DMS53 treated with DMSO at 0.1 percent for 48 hours (cell line): ENCODE measurements around the gene PSMB2.
"Not testable (repeated sequence)": the region's sequence is repeated elsewhere in the genome, so short reads cannot be mapped to it uniquely, and the experiment has no call there.

Experiments
- DNase-seq: peaks from one replicate; lab custom pipeline; 2025; ENCODE audit not compliant: unreplicated experiment; lab: John Stamatoyannopoulos, UW

PSMB2 gene

DNA sequence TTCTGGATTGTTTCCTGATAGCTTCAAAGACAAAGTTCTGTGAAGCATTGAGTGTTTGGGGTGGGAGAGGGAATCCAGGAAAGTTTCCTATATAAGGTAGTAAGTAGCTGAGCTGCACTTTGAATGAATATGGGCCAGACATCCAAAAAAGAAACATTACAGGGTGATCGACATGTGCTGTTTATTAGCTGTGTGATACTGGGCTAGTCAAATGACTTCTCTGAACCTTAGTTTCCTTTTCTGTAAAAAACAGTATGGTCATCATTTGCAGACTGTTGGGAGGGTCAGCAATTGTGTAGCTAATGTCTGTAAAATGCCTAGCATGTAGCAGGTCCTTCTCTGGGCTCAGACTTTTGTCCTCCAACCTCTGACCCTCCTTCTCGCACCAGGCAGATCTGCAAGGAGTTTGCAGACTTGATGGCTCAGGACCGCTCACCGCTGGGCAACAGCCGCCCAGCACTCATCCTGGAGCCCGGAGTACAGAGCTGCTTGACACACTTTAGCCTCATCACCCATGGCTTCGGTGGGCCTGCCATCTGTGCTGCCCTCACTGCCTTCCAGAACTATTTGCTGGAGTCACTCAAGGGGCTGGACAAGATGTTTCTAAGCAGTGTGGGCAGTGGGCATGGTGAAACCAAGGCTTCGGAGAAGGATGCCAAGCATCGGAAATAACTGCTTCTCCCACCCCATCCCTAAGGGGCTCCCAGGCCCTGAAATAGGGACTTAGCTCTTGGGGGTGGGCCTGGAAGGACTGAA, 47.1 kb downstream of the PSMB2 start:
- no peak for DNase-seq

DNA sequence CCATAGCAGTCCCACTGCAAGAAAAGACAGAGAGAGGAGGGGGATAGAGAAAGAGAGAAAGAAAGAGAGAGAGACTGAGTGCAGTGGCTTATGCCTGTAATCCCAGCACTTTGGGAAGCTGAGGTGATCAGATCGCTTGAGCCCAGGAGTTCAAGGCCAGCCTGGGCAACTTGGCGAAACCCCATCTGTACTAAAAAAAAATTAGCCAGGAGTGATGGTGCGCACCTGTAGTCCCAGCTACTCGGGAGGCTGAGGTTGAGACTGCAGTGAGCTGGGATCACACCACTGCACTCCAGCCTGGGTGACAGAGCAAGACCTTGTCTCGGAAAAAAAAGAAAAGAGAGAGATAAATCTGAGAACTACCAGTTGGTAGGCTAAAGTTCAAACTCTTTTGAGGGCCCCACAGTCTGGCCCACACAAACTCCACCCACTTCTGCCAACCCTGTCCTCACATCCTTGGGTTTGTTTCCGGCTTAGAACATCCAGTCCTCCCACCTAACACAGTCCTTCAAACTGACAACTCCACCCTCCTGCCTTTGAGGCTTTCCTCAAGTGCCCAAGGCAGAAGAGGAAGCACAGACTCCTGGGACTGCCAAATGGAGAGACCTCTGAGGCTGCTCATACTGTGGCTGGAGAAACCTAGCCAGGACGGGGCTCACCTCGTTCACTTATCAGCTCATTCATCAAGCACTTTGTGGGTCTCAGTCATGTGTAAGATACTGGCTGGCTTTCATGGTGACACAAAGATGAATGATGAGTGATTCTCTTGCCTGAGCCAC, 48.1 kb downstream of the PSMB2 start:
- DNase-seq: no peak

DNA sequence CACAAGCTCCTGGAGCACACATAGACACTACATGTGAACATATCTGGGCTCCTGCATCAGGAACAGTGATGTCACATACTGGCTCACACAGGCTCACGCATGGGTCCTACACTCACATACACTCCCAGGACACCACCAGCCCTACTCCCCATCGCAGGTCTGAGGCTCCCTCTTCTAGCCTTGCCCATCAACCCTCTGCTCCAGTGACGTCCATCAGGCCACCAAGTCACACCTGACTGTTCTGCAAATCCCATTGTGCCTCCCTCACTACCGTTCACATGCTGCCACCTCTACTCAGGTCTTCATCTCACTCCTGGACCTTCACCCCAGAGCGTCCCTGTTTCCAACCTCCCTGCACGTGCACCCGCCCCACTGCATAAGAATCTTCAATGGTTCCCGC, 50.1 kb downstream of the PSMB2 start:
- DNase-seq: no peak

DNA sequence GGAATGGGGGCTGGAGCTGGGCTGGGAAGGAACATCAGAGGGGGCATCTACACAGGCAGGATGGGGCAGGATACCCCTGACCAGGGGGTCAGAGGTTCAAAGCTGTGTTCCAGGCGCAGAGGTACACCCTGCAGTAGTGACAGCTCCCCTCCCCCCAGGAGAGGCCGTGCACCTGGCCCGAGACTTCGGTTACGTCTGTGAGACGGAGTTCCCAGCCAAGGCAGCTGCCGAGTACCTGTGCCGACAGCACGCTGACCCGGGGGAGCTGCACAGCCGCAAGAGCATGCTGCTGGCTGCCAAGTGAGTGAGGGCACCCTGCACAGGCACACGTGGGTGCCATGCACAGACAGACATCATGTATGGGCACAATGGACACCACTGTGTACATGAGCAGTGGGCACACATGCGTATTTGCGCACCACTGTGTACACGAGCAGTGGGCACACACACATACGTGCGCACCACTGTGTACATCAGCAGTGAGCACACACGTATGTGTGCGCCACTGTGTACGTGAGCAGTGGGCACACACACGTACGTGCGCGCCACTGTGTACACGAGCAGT, 50.8 kb downstream of the PSMB2 start:
- no peak for DNase-seq

DNA sequence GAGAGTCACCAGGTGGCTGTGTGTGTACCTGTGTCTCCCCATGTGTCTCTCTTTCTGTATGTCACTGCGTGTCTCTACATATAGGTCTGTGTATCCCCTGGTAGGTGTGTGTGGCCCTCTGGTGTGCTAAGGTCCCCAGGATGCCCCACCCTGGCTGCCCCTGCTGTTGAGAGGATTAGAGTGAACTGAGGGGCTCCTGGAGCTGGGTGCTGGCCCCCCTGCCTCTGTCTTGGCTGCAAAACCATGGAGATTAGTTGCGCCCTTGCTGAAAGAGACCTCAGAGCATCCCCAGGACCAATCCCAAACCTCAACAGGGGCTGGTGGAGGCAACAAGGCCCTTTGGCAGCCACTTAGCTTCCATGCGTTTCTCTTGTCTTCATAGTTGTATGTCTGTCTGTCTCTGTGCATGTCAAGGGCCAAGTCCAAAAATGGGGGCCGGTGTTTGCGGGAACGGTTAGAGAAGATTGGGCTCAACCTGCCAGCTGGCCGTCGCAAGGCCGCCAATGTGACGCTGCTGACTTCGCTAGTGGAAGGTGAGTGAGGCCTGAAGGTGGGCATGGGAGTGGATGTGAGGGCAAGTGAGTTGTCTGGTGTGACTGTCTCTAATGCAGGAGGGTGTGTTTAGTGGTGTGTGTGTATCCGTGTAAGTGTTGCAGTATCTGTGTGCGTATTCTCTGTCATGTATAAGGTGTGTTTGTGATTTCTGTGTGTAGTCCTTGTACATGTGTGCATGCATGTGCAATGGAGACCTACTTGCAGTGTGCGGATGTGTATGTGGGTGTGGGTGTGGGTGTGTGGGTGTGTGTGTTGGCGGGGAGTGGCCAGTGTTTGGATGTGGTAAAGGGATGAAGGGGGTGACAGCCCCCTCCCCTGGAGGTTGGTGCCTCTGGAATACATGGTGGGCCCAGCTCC, 51.6 kb downstream of the PSMB2 start:
- no peak for DNase-seq

DNA sequence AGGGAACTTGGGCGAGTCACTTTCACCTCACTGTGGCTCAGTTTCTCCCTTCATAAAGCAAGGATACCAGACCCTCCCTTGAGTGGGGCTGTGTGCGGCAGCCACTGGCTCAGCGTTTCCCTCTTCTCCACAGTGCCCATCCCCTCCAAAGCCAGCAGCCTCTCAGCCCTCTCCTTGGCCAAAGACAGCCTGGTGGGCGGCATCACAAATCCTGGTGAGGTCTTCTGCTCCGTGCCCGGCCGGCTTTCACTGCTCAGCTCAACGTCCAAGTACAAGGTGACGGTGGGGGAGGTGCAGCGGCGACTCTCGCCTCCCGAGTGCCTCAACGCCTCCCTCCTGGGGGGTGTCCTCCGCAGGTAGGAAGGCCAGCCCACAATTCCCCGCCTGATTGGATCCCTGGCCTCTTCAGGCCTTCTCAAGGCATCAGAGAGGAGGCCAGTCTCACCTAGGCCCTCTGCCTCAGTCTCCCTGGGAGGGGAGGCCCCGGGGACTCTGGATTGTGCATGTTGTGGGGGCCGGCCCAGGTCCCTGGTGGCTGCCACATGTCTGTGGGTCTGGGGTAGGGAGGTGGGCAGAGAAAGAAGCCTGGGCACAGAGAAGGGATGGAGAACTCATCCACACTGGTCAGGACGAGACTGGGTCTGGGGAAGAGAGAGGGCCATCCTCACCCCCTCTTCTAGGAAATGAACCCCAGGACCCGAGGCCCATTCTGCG, 53.0 kb downstream of the PSMB2 start:
- DNase-seq: no peak

DNA sequence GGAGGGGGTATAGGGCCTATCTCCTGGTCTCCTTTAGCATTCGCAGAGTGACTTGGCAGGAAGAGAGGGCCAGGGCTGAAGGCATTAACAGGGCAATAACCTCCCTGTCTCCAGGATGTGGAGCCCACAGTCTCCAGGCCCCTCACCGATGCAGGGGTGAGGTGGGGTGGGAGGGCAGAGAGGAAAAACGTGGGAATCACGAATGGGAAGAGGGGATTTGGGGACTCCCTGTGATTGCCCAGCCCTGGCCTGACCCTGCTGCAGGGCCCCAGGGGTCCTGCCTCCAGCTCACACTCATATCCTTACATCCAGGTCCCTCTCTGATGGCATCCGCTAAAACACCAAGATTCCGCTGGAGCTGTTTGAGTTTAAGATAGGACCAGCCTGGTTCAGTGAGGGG, 53.6 kb downstream of the PSMB2 start:
- no peak for DNase-seq

DNA sequence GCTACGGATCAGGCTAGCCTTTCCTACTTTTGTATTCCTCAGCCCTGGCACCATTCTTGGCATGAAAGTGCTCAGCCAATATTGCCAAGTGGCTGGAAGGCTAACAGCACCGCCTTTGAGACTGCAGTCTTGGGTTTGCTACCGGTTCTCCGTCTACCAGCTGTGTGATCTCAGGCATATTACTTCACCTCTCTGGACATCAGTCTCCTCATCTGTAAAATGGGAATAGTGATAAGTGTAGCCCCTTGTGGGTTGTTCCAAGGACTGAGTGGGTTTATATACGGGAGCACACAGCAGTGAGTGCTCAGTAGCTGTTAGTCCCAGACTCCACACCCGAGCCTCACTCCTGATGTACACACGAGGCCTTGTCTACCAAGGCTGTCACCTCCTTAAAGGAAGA, 54.5 kb downstream of the PSMB2 start:
- no peak for DNase-seq

DNA sequence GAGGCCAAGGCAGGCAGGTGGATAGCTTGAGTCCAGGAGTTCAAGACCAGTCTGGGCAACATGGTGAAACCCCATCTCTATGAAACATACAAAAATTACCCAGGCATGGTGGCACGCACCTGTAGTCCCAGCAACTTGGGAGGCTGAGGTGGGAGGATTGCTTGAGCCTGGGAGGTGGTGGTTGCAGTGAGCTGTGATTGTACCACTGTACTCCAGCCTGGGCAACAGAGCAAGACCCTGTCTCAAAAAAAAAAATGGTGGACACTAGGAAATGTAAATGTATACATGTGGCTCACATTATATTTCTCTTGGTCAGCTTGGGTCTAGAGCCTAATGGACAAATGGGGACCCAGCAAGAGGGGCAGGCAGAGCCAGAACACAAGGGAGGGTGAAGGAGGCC, 55.5 kb downstream of the PSMB2 start:
- DNase-seq: not testable (repeated sequence)

DNA sequence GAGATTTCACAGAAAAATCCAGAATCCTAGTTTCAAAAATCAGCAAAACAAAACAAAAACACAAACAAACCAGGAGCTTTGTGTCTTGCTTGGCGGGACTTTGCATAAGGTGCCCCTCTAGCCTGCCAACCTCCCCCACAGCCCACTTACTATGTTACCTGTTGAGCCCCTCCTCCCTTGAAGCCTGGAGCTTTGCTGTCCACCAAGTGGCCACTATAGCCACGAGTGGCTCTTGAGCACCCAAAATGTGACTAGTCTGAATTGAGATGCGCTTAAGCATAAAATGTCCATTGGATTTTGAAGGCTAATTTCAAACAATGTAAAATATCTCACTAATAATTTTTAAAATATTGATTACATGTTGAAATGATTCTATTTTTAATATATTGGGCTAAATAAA, 56.0 kb downstream of the PSMB2 start:
- DNase-seq: no peak

DNA sequence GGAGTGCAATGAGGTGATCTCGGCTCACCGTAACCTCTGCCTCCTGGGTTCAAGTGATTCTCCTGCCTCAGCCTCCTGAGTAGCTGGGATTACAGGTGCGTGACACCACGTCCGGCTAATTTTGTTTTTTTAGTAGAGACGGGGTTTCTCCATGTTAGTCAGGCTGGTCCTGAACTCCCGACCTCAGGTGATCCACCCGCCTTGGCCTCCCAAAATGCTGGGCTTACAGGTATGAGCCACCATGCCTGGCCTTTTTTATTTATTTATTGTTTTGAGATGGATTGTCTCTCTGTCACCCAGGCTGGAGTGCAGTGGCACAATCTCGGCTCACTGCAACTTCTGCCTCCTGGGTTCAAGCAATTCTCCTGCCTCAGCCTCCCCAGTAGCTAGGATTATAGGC, 59.7 kb downstream of the PSMB2 start:
- DNase-seq: not testable (repeated sequence)

DNA sequence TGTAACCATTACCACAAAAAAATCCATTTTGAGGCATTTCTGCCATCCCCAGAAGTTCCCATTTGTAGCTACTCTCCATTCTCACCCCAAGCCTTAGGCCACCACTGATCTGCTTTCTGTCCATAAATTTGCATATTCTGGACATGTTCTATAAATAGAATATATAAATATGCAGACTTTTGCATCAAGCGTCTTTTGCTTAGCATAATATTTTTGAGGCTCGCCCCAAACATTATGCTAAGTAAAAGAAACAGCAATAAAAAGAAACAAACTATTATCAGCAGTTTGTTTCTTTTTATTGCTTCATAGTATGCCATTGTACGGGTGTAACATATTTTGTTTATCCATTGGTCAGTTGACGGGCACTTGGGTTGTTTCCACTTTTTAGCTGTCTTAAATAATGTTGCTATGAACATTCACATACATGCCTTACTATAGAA, 60.4 kb downstream of the PSMB2 start:
- DNase-seq: no peak

DNA sequence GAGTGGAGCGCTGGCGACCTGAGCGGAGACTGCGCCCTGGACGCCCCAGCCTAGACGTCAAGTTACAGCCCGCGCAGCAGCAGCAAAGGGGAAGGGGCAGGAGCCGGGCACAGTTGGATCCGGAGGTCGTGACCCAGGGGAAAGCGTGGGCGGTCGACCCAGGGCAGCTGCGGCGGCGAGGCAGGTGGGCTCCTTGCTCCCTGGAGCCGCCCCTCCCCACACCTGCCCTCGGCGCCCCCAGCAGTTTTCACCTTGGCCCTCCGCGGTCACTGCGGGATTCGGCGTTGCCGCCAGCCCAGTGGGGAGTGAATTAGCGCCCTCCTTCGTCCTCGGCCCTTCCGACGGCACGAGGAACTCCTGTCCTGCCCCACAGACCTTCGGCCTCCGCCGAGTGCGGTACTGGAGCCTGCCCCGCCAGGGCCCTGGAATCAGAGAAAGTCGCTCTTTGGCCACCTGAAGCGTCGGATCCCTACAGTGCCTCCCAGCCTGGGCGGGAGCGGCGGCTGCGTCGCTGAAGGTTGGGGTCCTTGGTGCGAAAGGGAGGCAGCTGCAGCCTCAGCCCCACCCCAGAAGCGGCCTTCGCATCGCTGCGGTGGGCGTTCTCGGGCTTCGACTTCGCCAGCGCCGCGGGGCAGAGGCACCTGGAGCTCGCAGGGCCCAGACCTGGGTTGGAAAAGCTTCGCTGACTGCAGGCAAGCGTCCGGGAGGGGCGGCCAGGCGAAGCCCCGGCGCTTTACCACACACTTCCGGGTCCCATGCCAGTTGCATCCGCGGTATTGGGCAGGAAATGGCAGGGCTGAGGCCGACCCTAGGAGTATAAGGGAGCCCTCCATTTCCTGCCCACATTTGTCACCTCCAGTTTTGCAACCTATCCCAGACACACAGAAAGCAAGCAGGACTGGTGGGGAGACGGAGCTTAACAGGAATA, 64.0 kb downstream of the PSMB2 start:
- no peak for DNase-seq

DNA sequence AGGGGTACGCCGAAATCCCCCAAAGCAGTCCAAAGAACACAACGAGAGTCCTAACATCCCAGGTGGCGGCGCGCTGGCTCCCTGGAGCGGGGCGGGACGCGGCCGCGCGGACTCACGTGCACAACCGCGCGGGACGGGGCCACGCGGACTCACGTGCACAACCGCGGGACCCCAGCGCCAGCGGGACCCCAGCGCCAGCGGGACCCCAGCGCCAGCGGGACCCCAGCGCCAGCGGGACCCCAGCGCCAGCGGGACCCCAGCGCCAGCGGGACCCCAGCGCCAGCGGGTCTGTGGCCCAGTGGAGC, 64.6 kb downstream of the PSMB2 start:
- not testable (repeated sequence) for DNase-seq

DNA sequence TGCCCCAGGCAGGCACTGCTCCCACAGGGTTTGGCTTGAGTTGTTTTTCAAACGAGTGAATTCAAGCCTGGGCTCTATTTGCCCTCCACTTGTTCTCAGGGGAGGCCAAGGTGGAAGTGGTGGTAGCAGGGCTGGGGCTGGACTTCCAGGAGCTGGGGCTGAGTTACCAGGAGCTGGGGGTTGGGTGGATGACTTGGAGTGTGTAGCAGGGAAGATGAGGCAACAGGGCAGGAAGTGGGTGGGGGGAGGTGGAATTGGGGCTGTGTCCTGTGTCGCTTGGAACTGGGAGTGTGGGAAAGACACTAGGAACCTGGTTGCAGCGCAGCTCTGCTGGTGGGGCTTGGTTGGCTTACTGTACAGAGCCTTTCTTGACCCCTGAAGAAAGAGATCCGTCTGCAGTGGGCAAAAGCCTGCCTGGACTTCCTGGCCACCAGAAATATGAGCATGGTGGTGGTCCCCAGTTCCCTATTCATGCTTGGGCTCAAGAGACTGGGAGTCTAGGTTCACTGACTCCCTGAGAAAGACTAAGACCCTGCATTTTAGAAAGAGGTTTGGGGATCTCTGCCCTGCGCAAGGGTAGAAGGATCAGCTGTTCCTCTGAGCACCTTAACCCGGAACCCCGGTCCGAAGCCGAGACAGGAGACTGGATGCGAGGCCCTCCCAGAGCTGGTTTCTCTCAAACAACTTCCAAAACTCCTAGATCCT, 65.1 kb downstream of the PSMB2 start:
- DNase-seq: no peak

DNA sequence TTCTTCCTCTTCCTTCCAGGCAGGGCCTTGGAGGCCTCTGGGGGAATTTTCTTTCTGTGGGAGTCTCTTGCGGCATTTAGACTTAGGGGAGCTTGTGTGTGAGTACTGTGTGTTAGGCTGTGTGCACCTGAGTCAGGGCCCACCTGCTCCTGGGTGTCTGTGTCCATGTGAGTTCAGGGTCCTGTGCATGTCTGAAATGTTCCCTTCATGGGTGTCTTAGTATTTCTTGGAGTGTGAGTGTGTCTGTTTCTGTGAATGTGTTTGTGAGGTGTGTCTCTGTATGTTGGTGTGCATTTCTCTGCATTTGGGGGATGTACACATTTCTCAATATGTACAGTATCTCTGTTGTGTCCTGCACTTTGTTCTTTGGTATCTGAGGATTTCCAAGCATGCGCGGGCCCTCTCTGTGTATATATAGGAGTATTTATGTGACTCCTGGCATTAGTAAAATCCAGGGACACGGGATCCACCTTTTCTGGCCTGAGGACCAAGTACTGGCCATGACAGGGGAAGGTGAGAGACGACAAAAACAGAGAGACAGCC, 65.8 kb downstream of the PSMB2 start:
- no peak for DNase-seq

DNA sequence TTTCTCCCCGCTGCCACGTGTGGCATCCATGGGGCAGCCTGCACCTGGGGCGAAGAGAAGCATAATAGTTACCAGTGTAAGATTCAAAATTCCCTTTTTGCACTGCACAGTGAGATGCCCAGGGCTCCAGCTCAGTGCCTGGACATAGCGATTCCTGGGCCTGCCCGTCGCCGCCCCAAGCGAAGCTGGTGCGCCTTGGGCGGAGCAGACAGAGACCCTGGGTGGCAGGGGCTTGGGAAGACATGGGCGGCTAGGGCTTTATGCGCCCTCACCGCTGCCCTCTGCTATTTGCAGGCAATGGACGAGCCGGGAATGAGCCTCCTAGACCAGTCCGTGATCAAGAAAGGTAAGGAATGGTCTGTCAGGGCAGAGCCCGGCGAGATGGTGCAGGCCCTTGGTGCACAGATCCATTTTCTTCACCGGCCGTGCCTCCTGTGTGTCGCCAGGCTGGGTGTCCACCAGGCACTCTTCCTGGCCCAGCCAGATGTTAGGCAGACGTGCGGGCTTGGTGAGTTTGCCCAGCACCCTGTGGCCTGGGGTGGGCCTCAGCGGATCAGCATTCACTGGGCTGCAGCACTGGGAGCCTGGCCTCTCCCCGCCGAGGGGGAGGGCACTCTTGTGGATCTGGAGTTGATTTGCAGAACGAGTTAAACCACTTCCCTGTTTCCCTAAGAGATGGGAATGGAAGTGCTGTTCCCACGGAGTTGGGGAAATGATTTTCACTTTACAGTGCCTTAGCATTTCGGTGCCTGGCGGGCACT, 66.5 kb downstream of the PSMB2 start:
- no peak for DNase-seq

DNA sequence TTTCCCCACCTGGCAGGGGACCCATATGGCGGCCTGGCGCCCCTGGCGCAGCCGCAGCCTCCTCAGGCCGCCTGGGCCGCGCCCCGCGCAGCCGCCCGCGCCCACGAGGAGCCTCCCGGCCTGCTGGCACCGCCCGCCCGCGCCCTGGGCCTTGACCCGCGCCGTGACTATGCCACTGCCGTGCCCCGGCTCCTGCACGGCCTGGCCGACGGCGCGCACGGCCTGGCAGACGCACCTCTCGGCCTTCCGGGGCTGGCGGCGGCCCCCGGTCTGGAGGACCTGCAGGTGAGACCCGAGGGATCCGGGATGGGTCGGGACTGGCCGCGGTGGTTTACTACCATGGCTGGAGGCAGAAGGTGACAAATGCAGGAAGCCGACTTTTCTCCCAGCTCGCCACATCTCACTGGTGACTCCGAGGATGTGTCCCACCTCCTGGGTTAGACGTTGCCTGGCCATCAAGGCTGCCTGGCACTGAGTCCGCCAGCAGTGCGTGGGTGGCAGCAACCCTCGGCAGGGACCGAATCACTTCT, 67.1 kb downstream of the PSMB2 start:
- no peak for DNase-seq
